Glomerular visceral epithelial cell (primary cell): Measurements from ENCODE around the gene TRIM8.
"Not testable (repeated sequence)": the region's sequence is repeated elsewhere in the genome, so short reads cannot be mapped to it uniquely, and the experiment has no call there.

Source experiments
- DNase-seq: peaks from one replicate; pipeline ENCODE4 v3.0.0-alpha.2; 2016; ENCODE audit errors: extremely low spot score

TRIM8 gene

GRCh38 chr10:102670871-102671434, 26.7 kb downstream of the TRIM8 start:
- no peak for DNase-seq

- no peak for DNase-seq
Measured at GRCh38 chr10:102673236-102673818, 29.0 kb downstream of the TRIM8 start.

- peak; percentile 79 for DNase-seq
Measured at GRCh38 chr10:102673819-102674511, 29.7 kb downstream of the TRIM8 start.

- no peak for DNase-seq
Measured at GRCh38 chr10:102674566-102674965, 30.3 kb downstream of the TRIM8 start.

DNA sequence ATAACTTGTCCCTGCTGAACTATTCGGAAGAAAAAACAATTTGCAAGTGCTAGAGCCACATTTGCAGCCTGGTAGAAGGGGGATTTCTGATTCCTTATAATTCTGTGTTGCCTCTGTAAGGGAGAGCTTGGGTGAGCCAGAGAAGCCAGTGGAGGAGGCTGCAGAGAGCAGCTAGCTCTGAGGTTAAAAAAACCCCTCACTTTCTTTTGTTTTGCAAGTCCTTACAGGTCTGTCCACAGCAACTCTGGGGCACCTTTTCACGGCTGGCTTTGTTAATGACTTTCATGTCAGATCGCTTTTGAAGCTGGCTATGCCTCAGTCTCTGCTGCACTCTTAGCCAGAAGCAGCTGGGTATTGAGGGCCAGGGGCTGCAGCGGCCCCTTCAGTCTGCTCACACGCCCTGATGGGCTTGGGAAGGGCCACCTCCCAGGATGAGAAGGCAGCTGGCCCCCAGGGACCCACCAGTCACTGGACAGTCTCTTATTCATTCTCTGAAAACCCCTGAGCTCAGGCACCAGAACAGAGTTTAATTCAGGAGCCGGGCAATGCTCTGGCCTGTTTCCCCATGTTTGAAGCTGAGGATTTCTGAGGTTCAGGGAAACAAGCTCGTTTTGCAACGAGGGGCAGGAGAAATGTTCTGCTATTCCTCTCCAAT, 30.9 kb downstream of the TRIM8 start:
- DNase-seq = no peak

- peak; percentile 97 for DNase-seq
Measured at GRCh38 chr10:102675666-102676533, 31.6 kb downstream of the TRIM8 start.

DNA sequence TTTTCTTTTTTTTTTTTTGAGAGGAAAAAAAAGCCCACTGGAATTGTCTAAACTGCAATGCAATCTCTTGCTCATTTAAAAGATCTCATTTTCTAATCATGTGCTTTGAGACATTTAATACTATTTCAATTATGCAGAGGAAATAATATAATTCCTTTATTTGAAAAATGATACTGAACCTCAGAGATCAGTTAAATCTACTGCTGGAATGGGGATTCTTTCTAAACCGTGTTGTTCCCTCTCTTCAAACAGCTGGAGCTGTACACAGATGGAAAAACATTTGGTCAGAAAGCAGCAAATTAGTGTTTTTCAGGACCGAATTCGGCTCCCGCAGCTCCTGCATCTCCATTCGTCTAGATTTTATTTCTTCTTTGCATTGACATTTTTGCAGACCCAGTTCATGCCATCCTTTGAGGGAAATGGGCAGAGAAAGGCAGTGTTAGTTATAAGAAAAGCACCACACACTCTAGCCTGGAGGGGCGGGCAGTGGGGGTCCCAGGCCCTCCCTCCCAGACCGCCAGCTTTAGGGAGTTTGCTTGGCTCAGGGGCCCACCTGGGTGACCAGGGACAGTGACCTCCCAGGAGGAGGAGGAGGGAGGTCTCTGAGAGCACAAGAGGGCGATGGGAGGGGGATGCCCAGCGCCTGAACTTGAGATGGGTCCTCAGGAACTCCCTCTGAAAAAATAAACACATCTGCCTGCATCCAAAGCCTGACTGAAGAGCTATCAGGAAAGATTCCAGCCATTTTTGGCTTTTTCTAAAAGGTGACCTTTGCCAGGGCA, 32.4 kb downstream of the TRIM8 start:
- no peak for DNase-seq

DNA sequence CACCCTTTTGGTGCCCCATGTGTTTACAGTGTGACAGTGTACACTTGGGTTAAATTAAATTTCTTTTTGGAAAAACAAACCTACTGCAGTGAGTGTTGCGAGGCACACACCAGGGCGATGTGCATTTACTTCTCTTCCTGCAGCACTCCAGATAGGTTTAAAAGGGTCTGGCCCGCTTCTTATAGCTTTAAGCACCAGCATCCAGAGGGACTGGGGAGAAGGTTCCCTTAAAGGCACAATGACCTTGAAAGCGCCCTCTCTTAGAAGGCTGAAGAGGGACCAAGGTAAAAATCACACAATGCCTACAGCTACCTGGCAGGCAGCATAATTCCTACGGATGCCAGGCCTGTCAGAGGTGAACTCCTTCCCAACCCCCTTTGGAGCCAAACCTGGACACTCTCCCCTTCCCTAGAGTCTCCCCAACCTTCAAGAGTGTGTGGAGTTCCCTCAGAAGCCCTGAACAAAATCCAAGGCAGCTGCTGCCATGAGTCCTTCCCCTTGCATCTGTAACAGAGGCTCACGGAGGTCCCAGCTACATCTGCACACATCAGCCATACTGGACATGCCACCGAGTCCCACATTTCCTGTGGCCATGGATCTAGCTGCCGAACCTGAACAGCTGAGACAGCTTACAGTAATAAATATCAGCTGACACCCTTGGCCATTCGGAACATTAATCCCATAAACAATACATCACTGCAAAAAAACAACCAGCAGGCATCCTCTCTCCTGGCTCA, 33.2 kb downstream of the TRIM8 start:
- no peak for DNase-seq

DNA sequence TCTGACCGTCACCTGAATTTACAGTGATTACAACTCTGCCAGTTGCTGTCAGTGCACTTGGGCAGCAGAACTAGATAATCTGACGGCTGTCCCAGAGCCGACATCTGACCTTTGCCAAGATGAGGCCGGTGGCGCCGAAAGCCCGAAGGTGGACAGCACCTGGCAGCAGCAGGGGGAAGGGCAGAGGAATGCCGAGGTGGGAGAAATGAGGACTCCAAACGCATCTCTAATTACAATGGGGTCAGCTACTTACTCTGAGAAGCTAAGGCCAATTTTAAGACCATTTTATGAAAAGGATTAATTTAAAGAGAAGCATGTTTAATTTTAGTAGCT, 33.8 kb downstream of the TRIM8 start:
- DNase-seq = no peak

DNA sequence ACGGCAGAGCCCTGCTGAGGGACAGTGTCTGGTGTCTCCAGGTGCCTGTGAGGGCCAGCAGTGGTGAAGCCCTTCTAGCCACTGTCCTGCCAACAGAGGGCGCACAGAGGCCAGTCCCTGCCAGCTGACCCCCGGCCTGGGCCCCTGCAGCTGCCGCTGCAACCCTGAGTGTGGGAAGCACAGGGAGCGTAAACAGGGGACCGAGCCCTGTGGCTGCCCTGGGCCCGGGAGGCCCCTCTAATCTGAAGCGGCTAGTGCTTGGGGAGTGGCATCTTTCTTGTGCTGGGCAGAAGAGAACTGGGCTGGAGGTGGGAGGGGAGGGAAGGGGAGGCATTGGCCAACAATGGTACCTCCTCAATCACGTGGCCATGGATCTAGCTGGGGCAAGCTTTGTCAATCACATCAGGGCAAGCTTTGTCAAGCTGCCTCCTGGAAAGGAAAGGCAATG, 34.6 kb downstream of the TRIM8 start:
- DNase-seq = peak; percentile 76

DNA sequence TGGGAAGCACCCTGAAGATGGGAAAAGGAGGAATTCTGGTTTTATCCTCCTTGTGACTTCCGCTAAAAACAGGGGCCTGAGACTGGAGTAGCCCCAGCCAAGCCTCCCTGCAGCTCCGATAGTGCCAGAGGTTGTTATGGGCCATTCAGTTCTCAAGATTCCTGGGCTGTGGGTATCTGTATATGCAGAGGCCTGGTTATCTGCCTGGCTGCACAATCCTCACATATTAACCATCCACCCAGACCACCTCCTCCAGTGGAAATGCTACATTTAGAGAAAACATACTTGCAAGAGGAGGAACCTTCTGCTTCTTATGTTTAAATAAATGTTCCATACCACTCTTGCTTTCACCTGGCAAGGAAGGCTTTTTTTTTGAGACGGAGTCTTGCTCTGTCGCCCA, 35.3 kb downstream of the TRIM8 start:
- peak; percentile 27 for DNase-seq

DNA sequence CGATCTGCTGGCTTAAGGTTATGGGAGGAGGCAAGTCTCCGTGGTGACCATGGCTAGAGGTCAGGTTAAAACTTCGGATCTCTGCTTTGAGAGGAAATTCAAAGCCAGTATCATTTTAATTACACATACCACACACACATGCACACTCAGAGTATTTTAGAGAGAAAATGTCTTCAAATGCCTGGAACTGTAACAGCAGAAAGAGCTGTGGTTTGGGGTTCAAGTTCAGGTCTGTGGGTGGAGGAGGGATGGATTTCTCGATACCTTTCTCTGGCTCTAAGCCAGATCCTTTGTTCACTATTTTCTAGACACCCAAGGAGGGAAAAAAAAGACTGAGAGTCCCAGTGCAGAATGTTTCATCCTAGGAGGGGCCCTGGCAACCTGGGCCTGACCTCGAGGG, 37.4 kb downstream of the TRIM8 start:
- no peak for DNase-seq

- DNase-seq = no peak
Measured at GRCh38 chr10:102682416-102682815, 38.1 kb downstream of the TRIM8 start.

DNA sequence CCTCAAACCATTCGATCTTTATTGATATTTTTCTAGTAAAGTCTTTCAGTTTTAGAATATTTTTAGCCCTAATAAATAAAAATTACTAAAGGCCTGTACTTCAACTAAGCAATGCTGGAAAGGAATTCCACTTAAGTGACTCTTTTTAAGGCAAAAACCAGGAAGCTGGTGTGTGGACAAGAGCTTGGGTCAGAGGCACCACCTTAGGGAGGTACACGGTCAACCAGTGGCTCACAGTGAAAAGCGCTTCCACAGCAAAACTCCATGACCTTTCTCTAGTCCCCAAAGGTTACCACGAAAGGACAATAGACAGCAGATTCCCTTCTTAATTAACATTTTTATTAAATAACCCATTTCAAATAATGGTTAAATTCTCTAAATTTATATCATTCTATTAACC, 38.7 kb downstream of the TRIM8 start:
- DNase-seq = no peak

DNA sequence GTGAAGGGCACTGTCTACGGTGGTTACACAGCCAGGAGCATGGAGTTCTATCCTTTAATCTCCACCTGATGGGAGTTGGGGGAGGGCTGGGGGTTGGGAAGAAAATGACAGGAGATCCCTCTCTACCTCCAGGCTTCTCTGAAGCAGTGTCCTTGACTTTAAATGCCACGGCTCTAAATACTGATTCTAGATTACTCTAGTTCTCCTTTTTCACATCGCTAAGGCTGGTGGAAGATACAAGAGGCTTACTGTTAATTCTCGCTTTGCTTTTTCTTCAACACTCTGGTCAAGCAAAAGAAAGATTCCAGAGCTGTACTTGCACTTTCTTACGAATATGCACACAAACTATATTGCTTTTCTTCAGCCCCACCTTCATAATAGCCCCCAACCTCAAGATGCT, 39.5 kb downstream of the TRIM8 start:
- DNase-seq = no peak

GRCh38 chr10:102691285-102692066, 47.2 kb downstream of the TRIM8 start:
- no peak for DNase-seq

GRCh38 chr10:102695401-102695800, 51.1 kb downstream of the TRIM8 start:
- not testable (repeated sequence) for DNase-seq

GRCh38 chr10:102696736-102697135, 52.5 kb downstream of the TRIM8 start:
- no peak for DNase-seq

GRCh38 chr10:102698894-102699293, 54.6 kb downstream of the TRIM8 start:
- DNase-seq = no peak

DNA sequence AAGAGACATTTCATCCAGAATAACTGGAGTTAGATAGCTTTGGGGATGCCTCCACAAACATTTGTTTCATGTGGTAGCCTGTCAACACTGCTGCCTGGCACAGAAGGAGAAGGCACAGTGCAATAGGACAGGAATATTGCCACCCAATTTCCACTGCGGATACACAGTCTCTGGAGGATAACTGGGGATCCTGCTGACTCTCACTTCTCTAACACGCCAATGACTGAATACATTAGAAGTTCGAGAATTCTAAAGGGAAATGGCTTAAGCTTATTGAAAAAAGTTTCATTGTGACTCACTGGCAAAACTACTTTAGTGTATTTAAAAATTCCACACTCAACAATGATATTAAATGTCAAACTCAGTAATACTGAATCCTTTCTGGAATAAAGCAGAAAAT, 57.0 kb downstream of the TRIM8 start:
- no peak for DNase-seq
